ENCODE measurements around the gene ELOVL2.

DNA sequence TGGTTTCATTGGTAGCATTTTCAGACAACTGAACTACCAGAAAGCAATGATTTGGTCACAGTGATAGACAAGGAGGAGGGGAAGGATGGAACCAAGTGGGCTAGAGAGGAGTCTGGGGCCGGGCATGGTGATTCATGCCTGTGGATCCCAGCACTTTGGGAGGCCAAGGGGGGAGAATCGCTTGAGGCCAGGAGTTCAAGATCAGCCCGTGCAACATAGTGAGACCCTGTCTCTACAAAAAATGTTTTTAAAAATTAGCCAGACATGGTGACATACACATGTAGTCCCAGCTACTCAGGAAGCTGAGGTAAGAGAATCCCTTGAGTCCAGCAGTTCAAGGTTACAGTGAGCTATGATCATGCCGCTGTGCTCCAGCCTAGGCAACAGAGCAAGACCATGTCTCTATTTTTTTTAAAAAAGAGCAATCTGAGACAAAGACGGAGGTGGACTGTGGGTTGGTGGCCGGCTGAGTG is 86.7 kb downstream of the ELOVL2 start:
- no peak for TF ChIP-seq EZH2 (IDR thresholded peaks at IDR 0.05; ENCODE audit: borderline replicate concordance, insufficient read depth, low read depth, low read length, poor library complexity, severe bottlenecking)
- TF ChIP-seq, protein P1, sequence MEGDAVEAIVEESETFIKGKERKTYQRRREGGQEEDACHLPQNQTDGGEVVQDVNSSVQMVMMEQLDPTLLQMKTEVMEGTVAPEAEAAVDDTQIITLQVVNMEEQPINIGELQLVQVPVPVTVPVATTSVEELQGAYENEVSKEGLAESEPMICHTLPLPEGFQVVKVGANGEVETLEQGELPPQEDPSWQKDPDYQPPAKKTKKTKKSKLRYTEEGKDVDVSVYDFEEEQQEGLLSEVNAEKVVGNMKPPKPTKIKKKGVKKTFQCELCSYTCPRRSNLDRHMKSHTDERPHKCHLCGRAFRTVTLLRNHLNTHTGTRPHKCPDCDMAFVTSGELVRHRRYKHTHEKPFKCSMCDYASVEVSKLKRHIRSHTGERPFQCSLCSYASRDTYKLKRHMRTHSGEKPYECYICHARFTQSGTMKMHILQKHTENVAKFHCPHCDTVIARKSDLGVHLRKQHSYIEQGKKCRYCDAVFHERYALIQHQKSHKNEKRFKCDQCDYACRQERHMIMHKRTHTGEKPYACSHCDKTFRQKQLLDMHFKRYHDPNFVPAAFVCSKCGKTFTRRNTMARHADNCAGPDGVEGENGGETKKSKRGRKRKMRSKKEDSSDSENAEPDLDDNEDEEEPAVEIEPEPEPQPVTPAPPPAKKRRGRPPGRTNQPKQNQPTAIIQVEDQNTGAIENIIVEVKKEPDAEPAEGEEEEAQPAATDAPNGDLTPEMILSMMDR (IDR thresholded peaks at IDR 0.05), result no peak

All from B cell (primary cell).